ENCODE data around the gene TMEM63C.
"Not testable (repeated sequence)": the region's sequence is repeated elsewhere in the genome, so short reads cannot be mapped to it uniquely, and the experiment has no call there.

Gene TMEM63C

GRCh38 chr14:77155083-77155482, 26.5 kb upstream of the TMEM63C start:
- no peak for DNase-seq

- DNase-seq: no peak
Observed at GRCh38 chr14:77157740-77158139, 23.9 kb upstream of the TMEM63C start.

- DNase-seq: no peak
Observed at GRCh38 chr14:77158175-77158881, 23.3 kb upstream of the TMEM63C start.

GRCh38 chr14:77158882-77159255, 22.7 kb upstream of the TMEM63C start:
- no peak for DNase-seq

- no peak for DNase-seq
Observed at GRCh38 chr14:77161011-77161410, 20.6 kb upstream of the TMEM63C start.

GRCh38 chr14:77170045-77170444, 11.6 kb upstream of the TMEM63C start:
- no peak for DNase-seq

- DNase-seq: no peak
Observed at GRCh38 chr14:77172916-77173315, 8.7 kb upstream of the TMEM63C start.

- DNase-seq: not testable (repeated sequence)
Observed at GRCh38 chr14:77173911-77174617, 7.5 kb upstream of the TMEM63C start.

- DNase-seq: no peak
Observed at GRCh38 chr14:77175843-77176242, 5.8 kb upstream of the TMEM63C start.

GRCh38 chr14:77177702-77178101, 3.9 kb upstream of the TMEM63C start:
- no peak for DNase-seq

GRCh38 chr14:77178656-77179055, 2.9 kb upstream of the TMEM63C start:
- DNase-seq: no peak

- DNase-seq: no peak
Observed at GRCh38 chr14:77180726-77181602, 634 bp upstream of the TMEM63C start.

GRCh38 chr14:77183896-77184295, 2.3 kb downstream of the TMEM63C start:
- DNase-seq: no peak

GRCh38 chr14:77184396-77185092, 2.9 kb downstream of the TMEM63C start:
- no peak for DNase-seq

- DNase-seq: no peak
Observed at GRCh38 chr14:77185093-77185465, 3.5 kb downstream of the TMEM63C start.

- DNase-seq: no peak
Observed at GRCh38 chr14:77186911-77187648, 5.5 kb downstream of the TMEM63C start.

- no peak for DNase-seq
Observed at GRCh38 chr14:77187649-77188012, 6.0 kb downstream of the TMEM63C start.

GRCh38 chr14:77189479-77189878, 7.9 kb downstream of the TMEM63C start:
- no peak for DNase-seq

- DNase-seq: no peak
Observed at GRCh38 chr14:77190977-77191376, 9.4 kb downstream of the TMEM63C start.

- DNase-seq: no peak
Observed at GRCh38 chr14:77194706-77195105, 13.1 kb downstream of the TMEM63C start.

GRCh38 chr14:77195766-77196165, 14.2 kb downstream of the TMEM63C start:
- DNase-seq: no peak

GRCh38 chr14:77197988-77198387, 16.4 kb downstream of the TMEM63C start:
- DNase-seq: no peak
